ENCODE data around the gene MYO7B. TPM values are rescaled to one million over a fixed set of nuclear protein-coding genes. Genes with fewer than 3 reads are reported as not detected.

The MYO7B gene
- total RNA-seq, 4 donors from 2014 or later, result 0.30 to 0.78 TPM; not detected in 2

DNA sequence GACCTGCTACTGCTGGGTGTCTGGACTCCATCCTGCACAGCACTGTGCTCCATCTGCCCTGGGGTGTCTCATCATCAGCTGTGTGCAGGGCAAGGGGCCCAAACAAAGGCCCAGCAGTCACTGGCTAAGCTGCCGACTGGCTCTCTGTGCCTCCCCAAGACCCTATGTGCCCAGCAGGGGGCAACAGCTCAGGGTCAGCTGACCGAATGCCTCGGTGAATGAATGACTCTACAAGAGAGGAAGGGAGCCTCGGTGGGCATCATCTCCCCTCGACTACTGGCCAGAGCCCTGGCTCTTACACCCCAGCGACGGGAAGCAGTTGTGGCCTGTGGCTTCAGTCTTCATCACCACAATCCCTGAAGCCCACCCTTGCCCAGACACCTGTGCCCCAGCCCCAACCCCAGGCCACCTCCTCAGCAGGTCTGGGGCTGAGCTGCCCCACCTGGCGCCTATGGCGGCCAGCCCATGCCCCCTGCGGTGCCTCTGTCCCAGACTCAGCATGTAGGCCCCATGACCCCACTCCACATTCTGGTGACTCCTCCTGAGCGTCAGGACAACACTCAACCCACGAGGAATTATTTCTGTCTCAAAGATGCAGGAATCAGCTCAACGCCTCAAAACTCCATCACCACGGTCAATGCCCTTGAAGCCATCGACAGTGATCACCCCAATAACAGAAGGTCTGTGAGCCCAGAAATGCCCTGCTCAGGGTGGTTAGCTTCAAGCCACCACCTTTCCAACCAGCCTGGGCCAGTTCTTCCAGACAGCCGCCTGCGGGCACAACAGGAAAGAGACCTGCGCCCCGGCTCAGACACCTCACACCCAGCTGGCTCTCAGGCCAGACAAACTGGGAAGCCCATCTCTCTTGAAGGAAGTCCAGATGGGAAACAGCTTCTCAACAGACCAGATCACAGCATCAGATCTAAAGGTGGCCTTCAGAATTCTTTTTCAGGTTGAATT, 108.9 kb downstream of the MYO7B start:
- Histone ChIP-seq H3K36me3 (peaks cover 0 to 16% (median 0%) of the 10 kb centered on the region in 3 donors), H3K4me1 (peaks cover 0 to 79% (median 18%) of the 10 kb centered on the region in 4 donors), H3K4me3 (no peak overlapping the region), H3K27me3 (no peaks in the 10 kb centered on the region), H3K27ac (peak overlapping the region in 3 of 4 donors; percentile 77 to 92 (median 85)), H3K9me3 (no peaks in the 10 kb centered on the region)
- TF ChIP-seq EP300 (IDR thresholded peaks at IDR 0.05), result no peak
- no peak for TF ChIP-seq POLR2A (IDR thresholded peaks at IDR 0.05)
- no peak for TF ChIP-seq CTCF (IDR thresholded peaks at IDR 0.05)
- WGBS, 2 donors, result 87 to 89% methylated on average over 15 to 19 of the region's 19 CpGs
- DNase-seq (ENCODE audit: low spot score in 2 of 2), result no peak

DNA sequence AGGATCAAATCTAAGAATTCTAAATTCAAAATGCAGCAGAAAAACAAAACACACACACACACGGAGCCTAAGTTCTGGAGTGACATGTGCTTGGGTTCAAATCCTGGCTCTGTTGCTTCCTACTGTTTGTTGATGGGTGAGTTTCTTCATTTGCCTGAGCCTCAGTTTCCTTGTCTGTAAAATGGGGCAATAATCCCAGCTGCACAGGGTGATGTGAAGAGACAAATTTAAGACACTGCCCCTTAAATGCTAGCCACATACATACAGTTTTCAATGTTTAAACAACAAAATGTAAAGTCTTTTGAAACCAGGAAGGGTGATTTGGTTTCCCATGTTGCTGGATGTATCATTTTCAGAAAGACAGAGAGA, 109.5 kb downstream of the MYO7B start:
- Histone ChIP-seq H3K36me3 (peaks cover 0 to 10% (median 0%) of the 10 kb centered on the region in 3 donors), H3K27ac (peak overlapping the region in 3 of 4 donors; percentile 77 to 92 (median 85)), H3K9me3 (no peaks in the 10 kb centered on the region), H3K27me3 (no peaks in the 10 kb centered on the region), H3K4me3 (peak overlapping the region in 1 of 4 donors; percentile 26), H3K4me1 (peaks cover 0 to 85% (median 22%) of the 10 kb centered on the region in 4 donors)
- TF ChIP-seq POLR2A (IDR thresholded peaks at IDR 0.05) (no peak), CTCF (IDR thresholded peaks at IDR 0.05) (no peak), EP300 (IDR thresholded peaks at IDR 0.05) (no peak)
- no peak for DNase-seq (ENCODE audit: low spot score in 2 of 2)
- 64 to 66% methylated on average over 1 of the region's 1 CpG for WGBS, 2 donors

GRCh38 chr2:127645395-127646291, 110.2 kb downstream of the MYO7B start, which contains the start of gene GPR17:
Gene GPR17 (plus strand): TSS chr2:127646153. CDS start chr2:127650736, 4,583 bp downstream.
- Histone ChIP-seq H3K27ac (peak within 1 kb of the TSS; percentile 68 to 92 (median 81)), H3K4me1 (peaks cover 0 to 86% (median 26%) of the 10 kb centered on the region in 4 donors), H3K27me3 (no peaks in the 10 kb centered on the region), H3K9me3 (no peaks in the 10 kb centered on the region), H3K4me3 (peak within 1 kb of the TSS in 2 of 4 donors; percentile 4 to 26), H3K36me3 (peaks cover 0 to 3% (median 0%) of the 10 kb centered on the region in 3 donors)
- TF ChIP-seq POLR2A (IDR thresholded peaks at IDR 0.05) (no peak), CTCF (IDR thresholded peaks at IDR 0.05) (no peak), EP300 (IDR thresholded peaks at IDR 0.05) (no peak)
- DNase-seq (ENCODE audit: low spot score in 2 of 2), result no peak
- 46 to 48% methylated on average over 27 to 32 of the region's 37 CpGs for WGBS, 2 donors

GRCh38 chr2:127646487-127647241, 111.2 kb downstream of the MYO7B start:
- TF ChIP-seq POLR2A (IDR thresholded peaks at IDR 0.05) (no peak), EP300 (IDR thresholded peaks at IDR 0.05) (no peak), CTCF (IDR thresholded peaks at IDR 0.05) (no peak)
- peaks cover 0 to 96% (median 33%) of the 10 kb centered on the region in 4 donors for H3K4me1 ChIP-seq
- no peak for DNase-seq (ENCODE audit: low spot score in 2 of 2)

More at GRCh38 chr2:127646487-127647241, 111.2 kb downstream of the MYO7B start:
- peak overlapping the region; percentile 68 to 92 (median 81) for H3K27ac ChIP-seq
- H3K36me3 ChIP-seq, result no peaks in the 10 kb centered on the region
- no peaks in the 10 kb centered on the region for H3K9me3 ChIP-seq
- peak overlapping the region in 2 of 4 donors; percentile 4 to 26 for H3K4me3 ChIP-seq
- H3K27me3 ChIP-seq, result no peaks in the 10 kb centered on the region
- 42 to 46% methylated on average over 22 to 23 of the region's 24 CpGs for WGBS, 2 donors

All from tibial nerve (tissue), 4 donors.